PFSK-1 (cell line): Measurements from ENCODE around the gene PTCH1.

Experiments
- FOXP2 ChIP-seq: optimal IDR thresholded peaks from 2 replicates; pipeline ENCODE3; 2011; ENCODE audit warnings: borderline replicate concordance, control low read depth, inconsistent platforms; ENCODE audit not compliant: insufficient read depth; ENCODE audit errors: extremely low read length, extremely low read depth
- POLR2AphosphoS5 ChIP-seq: IDR thresholded peaks from 2 replicates; pipeline ENCODE4 v1.6.1; 2012; ENCODE audit warnings: low read depth, mild to moderate bottlenecking, control low read depth, low read length, moderate library complexity
- REST ChIP-seq, 2 experiments: IDR thresholded peaks; 2 replicates each; pipeline versions ENCODE4 v1.6.1 to v1.8.0; 2011 to 2012; ENCODE audit warnings: low read depth in 2 of 2, low read length in 2 of 2, control low read depth in 1 of 2, inconsistent platforms in 1 of 2, mild to moderate bottlenecking in 1 of 2, moderate library complexity in 1 of 2; ENCODE audit not compliant: insufficient read depth in 1 of 2
- SIN3A ChIP-seq: IDR thresholded peaks from 2 replicates; pipeline ENCODE4 v1.6.1; 2012; ENCODE audit warnings: mild to moderate bottlenecking, low read length, moderate library complexity, borderline replicate concordance; ENCODE audit not compliant: insufficient read depth
- TAF1 ChIP-seq: IDR thresholded peaks from 2 replicates; pipeline ENCODE4 v1.6.1; 2012; ENCODE audit warnings: low read length, control low read depth, borderline replicate concordance; ENCODE audit not compliant: insufficient read depth

PTCH1 gene

GRCh38 chr9:95516221-95516733, 494 bp downstream of the PTCH1 start:
- TF ChIP-seq SIN3A (no peak), TAF1 (no peak), POLR2AphosphoS5 (no peak), REST (IDR thresholded peaks at IDR 0.05; ENCODE audit: insufficient read depth in 1 of 2, low read depth in 2 of 2, low read length in 2 of 2) (no peak), FOXP2 (no peak)

- TF ChIP-seq TAF1 (no peak), REST (IDR thresholded peaks at IDR 0.05; ENCODE audit: insufficient read depth in 1 of 2, low read depth in 2 of 2, low read length in 2 of 2) (no peak), POLR2AphosphoS5 (no peak), SIN3A (no peak), FOXP2 (no peak)
Measured at GRCh38 chr9:95515272-95516113, 1.3 kb downstream of the PTCH1 start.

GRCh38 chr9:95514342-95514741, 2.4 kb downstream of the PTCH1 start:
- no peak for TF ChIP-seq REST (IDR thresholded peaks at IDR 0.05; ENCODE audit: insufficient read depth in 1 of 2, low read depth in 2 of 2, low read length in 2 of 2)
- TF ChIP-seq TAF1: no peak
- no peak for TF ChIP-seq FOXP2

- TF ChIP-seq TAF1: no peak
Measured at GRCh38 chr9:95513711-95514110, 3.1 kb downstream of the PTCH1 start.

- no peak for TF ChIP-seq TAF1
Measured at GRCh38 chr9:95512709-95513095, 4.1 kb downstream of the PTCH1 start.

- no peak for TF ChIP-seq TAF1
- no peak for TF ChIP-seq SIN3A
- TF ChIP-seq FOXP2: no peak
Measured at GRCh38 chr9:95511952-95512708, 4.6 kb downstream of the PTCH1 start.
